Testis (tissue), 2 donors: Measurements from ENCODE around the gene FHAD1.
"Not testable (repeated sequence)": the region's sequence is repeated elsewhere in the genome, so short reads cannot be mapped to it uniquely, and the experiment has no call there.

Experiments
- POLR2A ChIP-seq: fragments of 450-650 bp; IDR thresholded peaks from one replicate; pipeline ENCODE4 v1.6.1; 2017; ENCODE audit warnings: antibody characterized with exemption, mild to moderate bottlenecking, moderate library complexity
- TF ChIP-seq, protein P1 (sequence below), 3 experiments: fragments of 450-650 bp in 2 of 3; fragments of 200-600 bp in 1 of 3; sonication (generic) in 1 of 3; IDR thresholded peaks; one replicate each; pipeline ENCODE4 v1.5.1; 2016 to 2019; ENCODE audit warnings: antibody characterized with exemption in 3 of 3, mild to moderate bottlenecking in 2 of 3, moderate library complexity in 1 of 3

DNA sequence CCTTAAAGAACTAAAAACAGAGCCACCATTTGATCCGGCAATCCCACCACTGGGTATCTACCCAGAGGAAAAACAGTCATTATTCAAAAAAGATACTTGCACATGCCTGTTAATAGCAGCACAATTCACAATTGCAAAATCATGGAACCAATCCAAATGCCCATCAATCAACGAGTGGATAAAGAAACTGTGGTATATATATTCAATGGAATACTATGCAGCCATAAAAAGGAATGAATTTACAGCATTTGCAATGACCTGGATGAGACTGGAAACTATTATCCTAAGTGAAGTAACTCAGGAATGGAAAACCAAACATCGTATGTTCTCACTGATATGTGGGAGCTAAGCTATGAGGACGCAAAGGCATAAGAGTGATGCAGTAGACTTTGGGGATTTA lies 51.0 kb downstream of the FHAD1 start:
- TF ChIP-seq, protein P1, sequence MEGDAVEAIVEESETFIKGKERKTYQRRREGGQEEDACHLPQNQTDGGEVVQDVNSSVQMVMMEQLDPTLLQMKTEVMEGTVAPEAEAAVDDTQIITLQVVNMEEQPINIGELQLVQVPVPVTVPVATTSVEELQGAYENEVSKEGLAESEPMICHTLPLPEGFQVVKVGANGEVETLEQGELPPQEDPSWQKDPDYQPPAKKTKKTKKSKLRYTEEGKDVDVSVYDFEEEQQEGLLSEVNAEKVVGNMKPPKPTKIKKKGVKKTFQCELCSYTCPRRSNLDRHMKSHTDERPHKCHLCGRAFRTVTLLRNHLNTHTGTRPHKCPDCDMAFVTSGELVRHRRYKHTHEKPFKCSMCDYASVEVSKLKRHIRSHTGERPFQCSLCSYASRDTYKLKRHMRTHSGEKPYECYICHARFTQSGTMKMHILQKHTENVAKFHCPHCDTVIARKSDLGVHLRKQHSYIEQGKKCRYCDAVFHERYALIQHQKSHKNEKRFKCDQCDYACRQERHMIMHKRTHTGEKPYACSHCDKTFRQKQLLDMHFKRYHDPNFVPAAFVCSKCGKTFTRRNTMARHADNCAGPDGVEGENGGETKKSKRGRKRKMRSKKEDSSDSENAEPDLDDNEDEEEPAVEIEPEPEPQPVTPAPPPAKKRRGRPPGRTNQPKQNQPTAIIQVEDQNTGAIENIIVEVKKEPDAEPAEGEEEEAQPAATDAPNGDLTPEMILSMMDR (IDR thresholded peaks at IDR 0.05) = not testable (repeated sequence)
- not testable (repeated sequence) for TF ChIP-seq POLR2A
